B cell (primary cell): ENCODE measurements around the gene APCDD1L. TPM values are rescaled to one million over a fixed set of nuclear protein-coding genes. Genes with fewer than 3 reads are reported as not detected.

Experiments used
- ATAC-seq: fragments of 200-7000 bp; cut with Tn5 transposase; one replicate; pipeline ENCODE4 v1.10.0; 2021; ENCODE audit warnings: low read depth, mild to moderate bottlenecking, moderate number of reproducible peaks, moderate library complexity
- CTCF ChIA-PET: fragments of 350-600 bp; sonication (Branson Sonifier 250); formaldehyde crosslinking; loops from one replicate; lab custom pipeline; 2021; ENCODE audit warnings: antibody characterized with exemption, inconsistent platforms; lab: Charles Lee
- POLR2A ChIA-PET: fragments of 350-600 bp; sonication (Branson Sonifier 250); formaldehyde crosslinking; loops from one replicate; lab custom pipeline; 2021; ENCODE audit warnings: antibody characterized with exemption; lab: Charles Lee
- DNase-seq: peaks from one replicate; pipeline ENCODE4 v3.0.0; 2013
- H2AFZ ChIP-seq: 2 replicates; pipeline ENCODE4 v1.6.1; 2012; ENCODE audit warnings: mild to moderate bottlenecking, low read depth, low read length; ENCODE audit not compliant: insufficient read depth, poor library complexity, severe bottlenecking
- H3K27ac ChIP-seq, 2 donors: 1 replicate in 1 of 2; 2 replicates in 1 of 2; pipeline ENCODE4 v1.5.1; 2012 to 2013; ENCODE audit warnings: low read length in 2 of 2, mild to moderate bottlenecking in 2 of 2, moderate library complexity in 1 of 2
- H3K27me3 ChIP-seq, 4 experiments: fragments of 200-600 bp in 1 of 4; sonication (generic) in 1 of 4; replicated peaks in 1 of 4; 1 replicate in 2 of 4; 2 replicates in 2 of 4; pipeline versions ENCODE4 v1.6.1 to v1.7.0; 2013 to 2016; ENCODE audit warnings: low read length in 3 of 4, mild to moderate bottlenecking in 2 of 4, mixed read lengths in 1 of 4, moderate library complexity in 1 of 4; ENCODE audit not compliant: insufficient read depth in 4 of 4, control insufficient read depth in 3 of 4; ENCODE audit errors: control extremely low read depth in 1 of 4
- H3K36me3 ChIP-seq, 2 experiments: replicated peaks in 1 of 2; 1 replicate in 1 of 2; 2 replicates in 1 of 2; pipeline versions ENCODE4 v1.6.1 to v1.7.1; 2013; ENCODE audit warnings: low read length in 1 of 2; ENCODE audit not compliant: insufficient read depth in 2 of 2, control insufficient read depth in 1 of 2; ENCODE audit errors: control extremely low read depth in 1 of 2, extremely low read depth in 1 of 2
- H3K4me1 ChIP-seq, 2 donors: fragments of 200-600 bp in 1 of 2; sonication (generic) in 1 of 2; 1 replicate in 1 of 2; 2 replicates in 1 of 2; pipeline versions ENCODE4 v1.5.1 to v1.6.1; 2013 to 2017; ENCODE audit warnings: low read length in 2 of 2; ENCODE audit not compliant: control insufficient read depth in 2 of 2, insufficient read depth in 2 of 2
- H3K4me2 ChIP-seq: replicated peaks from 2 replicates; pipeline ENCODE3; 2012; ENCODE audit warnings: mild to moderate bottlenecking, low read depth, low read length; ENCODE audit not compliant: poor library complexity, severe bottlenecking
- H3K4me3 ChIP-seq, 5 experiments: fragments of 200-600 bp in 1 of 5; sonication (generic) in 1 of 5; 1 replicate in 3 of 5; 2 replicates in 2 of 5; pipeline versions ENCODE4 v1.5.1 to v1.7.0; 2011 to 2016; ENCODE audit warnings: low read length in 4 of 5, mild to moderate bottlenecking in 4 of 5, low read depth in 2 of 5, control low read depth in 1 of 5, moderate library complexity in 1 of 5; ENCODE audit not compliant: insufficient read depth in 1 of 5; ENCODE audit errors: control extremely low read depth in 1 of 5, extremely low read depth in 1 of 5
- H3K79me2 ChIP-seq: fragments of 200-600 bp; sonication (generic); one replicate; pipeline ENCODE4 v1.6.0; 2016; ENCODE audit warnings: low read length; ENCODE audit not compliant: control insufficient read depth, insufficient read depth
- H3K9ac ChIP-seq: fragments of 200-600 bp; sonication (generic); 2 replicates; pipeline ENCODE4 v1.6.1; 2017; ENCODE audit warnings: mild to moderate bottlenecking, low read length, moderate library complexity
- H3K9me3 ChIP-seq, 3 donors: one replicate each; pipeline versions ENCODE4 v1.6.1 to v1.7.1; 2013; ENCODE audit warnings: low read length in 2 of 3; ENCODE audit not compliant: control insufficient read depth in 2 of 3, insufficient read depth in 1 of 3; ENCODE audit errors: control extremely low read depth in 1 of 3
- H4K20me1 ChIP-seq: 2 replicates; pipeline ENCODE4 v1.6.0; 2012; ENCODE audit warnings: mild to moderate bottlenecking, low read length; ENCODE audit not compliant: insufficient read depth, control insufficient read depth, poor library complexity, severe bottlenecking
- H3K27ac Mint-ChIP-seq: one replicate; pipeline ENCODE4 v1.8.0; 2021; ENCODE audit warnings: mixed read lengths
- H3K27me3 Mint-ChIP-seq: one replicate; pipeline ENCODE4 v1.8.0; 2021; ENCODE audit warnings: mixed read lengths
- H3K4me1 Mint-ChIP-seq: one replicate; pipeline ENCODE4 v1.8.0; 2021; ENCODE audit warnings: mixed read lengths
- H3K4me3 Mint-ChIP-seq: one replicate; pipeline ENCODE4 v1.8.0; 2021; ENCODE audit warnings: mixed read lengths
- H3K9me3 Mint-ChIP-seq: one replicate; pipeline ENCODE4 v1.8.0; 2022; ENCODE audit warnings: mixed read lengths; ENCODE audit not compliant: insufficient read depth
- EZH2 ChIP-seq: IDR thresholded peaks from 2 replicates; pipeline ENCODE4 v1.6.1; 2012; ENCODE audit warnings: borderline replicate concordance, low read depth, mild to moderate bottlenecking, moderate library complexity, low read length; ENCODE audit not compliant: insufficient read depth, poor library complexity, severe bottlenecking
- WGBS: methylation state at CpG from one replicate; pipeline ENCODE4 v1.1.5; 2013; ENCODE audit warnings: missing lambda C conversion rate; ENCODE audit not compliant: insufficient coverage; 5-methylcytosine and 5-hydroxymethylcytosine counted together
- intact Hi-C: fragments of 100-400 bp; cut with micrococcal nuclease; formaldehyde crosslinking; loops from one replicate; pipeline ENCODE4 v1.10.0; 2022
- polyA plus RNA-seq: library from polyadenylated mRNA; depleted of rRNA; stranded (reverse); fragments of >200 nt; gene quantifications from 2 replicates; pipeline ENCODE4 v1.2.3, GENCODE V29; 2012
- total RNA-seq, 2 donors: library from RNA; stranded (reverse); fragments of 120-200 nt in 1 of 2; gene quantifications; 1 replicate in 1 of 2; 2 replicates in 1 of 2; pipeline versions ENCODE4 v1.2.3 to v1.2.4, GENCODE V29; 2013 to 2022
- TF ChIP-seq, protein P1 (sequence below): fragments of 200-600 bp; IDR thresholded peaks from one replicate; pipeline ENCODE4 v1.8.0; 2022; ENCODE audit warnings: antibody characterized with exemption, mild to moderate bottlenecking

APCDD1L gene
- total and polyA plus RNA-seq, 2 donors (not counting 1 experiment from before 2014, with no cell fraction given) = not detected

DNA sequence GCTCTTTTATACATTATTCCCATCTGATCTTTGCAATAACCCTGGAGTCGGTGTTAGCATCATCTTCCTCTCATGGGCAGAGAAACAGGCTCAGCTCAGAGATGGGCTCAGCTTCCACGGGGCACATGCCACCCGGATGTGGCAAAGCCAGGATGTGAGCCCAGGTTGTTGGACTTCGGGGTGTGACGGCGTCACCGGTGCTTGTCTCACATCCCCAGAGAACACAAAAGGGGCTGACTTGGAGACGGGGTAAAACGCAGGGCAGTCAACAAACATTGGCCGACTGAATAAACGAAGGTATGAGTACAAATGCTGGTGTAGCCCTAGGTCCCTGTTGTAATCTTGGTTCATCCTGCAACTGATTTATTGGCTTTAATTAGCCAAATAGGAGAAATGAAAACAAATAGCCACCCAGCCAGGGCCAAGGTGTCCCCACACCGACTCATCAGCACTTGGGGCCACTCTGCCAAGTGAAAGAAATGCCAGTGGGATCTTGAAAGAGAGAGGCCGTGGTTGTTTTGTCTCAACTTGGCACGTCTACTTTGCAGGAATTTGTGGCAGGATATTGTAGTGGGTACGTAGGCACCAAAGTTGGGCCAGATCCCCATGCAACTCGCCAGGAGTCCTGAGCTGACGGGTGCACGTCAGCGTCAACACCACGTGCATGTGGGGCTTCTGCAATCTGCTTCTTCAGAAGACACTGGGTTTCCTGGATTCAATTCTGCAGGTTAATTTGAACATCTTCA, 42.8 kb downstream of the APCDD1L start:
- Histone ChIP-seq H3K27ac (no peak overlapping the region), H3K36me3 (no peaks in the 10 kb centered on the region), H4K20me1 (no peaks in the 10 kb centered on the region), H3K79me2 (no peaks in the 10 kb centered on the region), H3K9ac (no peak overlapping the region), H3K4me3 (no peak overlapping the region), H3K4me2 (no peak overlapping the region), H3K27me3 (no peaks in the 10 kb centered on the region), H3K9me3 (peaks cover 0 to 5% (median 0%) of the 10 kb centered on the region in 3 donors), H2AFZ (no peak overlapping the region), H3K4me1 (no peaks in the 10 kb centered on the region)
- DNase-seq (no peak), ATAC-seq (no peak)
- TF ChIP-seq, protein P1, sequence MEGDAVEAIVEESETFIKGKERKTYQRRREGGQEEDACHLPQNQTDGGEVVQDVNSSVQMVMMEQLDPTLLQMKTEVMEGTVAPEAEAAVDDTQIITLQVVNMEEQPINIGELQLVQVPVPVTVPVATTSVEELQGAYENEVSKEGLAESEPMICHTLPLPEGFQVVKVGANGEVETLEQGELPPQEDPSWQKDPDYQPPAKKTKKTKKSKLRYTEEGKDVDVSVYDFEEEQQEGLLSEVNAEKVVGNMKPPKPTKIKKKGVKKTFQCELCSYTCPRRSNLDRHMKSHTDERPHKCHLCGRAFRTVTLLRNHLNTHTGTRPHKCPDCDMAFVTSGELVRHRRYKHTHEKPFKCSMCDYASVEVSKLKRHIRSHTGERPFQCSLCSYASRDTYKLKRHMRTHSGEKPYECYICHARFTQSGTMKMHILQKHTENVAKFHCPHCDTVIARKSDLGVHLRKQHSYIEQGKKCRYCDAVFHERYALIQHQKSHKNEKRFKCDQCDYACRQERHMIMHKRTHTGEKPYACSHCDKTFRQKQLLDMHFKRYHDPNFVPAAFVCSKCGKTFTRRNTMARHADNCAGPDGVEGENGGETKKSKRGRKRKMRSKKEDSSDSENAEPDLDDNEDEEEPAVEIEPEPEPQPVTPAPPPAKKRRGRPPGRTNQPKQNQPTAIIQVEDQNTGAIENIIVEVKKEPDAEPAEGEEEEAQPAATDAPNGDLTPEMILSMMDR = no peak
- Mint-ChIP-seq H3K27ac (no peak overlapping the region), H3K4me3 (no peak overlapping the region), H3K4me1 (no peaks in the 10 kb centered on the region), H3K9me3 (peaks cover 3% of the 10 kb centered on the region), H3K27me3 (peaks cover 3% of the 10 kb centered on the region)
- ChIA-PET CTCF (no interaction called here), POLR2A (no interaction called here)
- 95% methylated on average over 19 of the region's 20 CpGs for WGBS
- intact Hi-C loops = no loop called here

DNA sequence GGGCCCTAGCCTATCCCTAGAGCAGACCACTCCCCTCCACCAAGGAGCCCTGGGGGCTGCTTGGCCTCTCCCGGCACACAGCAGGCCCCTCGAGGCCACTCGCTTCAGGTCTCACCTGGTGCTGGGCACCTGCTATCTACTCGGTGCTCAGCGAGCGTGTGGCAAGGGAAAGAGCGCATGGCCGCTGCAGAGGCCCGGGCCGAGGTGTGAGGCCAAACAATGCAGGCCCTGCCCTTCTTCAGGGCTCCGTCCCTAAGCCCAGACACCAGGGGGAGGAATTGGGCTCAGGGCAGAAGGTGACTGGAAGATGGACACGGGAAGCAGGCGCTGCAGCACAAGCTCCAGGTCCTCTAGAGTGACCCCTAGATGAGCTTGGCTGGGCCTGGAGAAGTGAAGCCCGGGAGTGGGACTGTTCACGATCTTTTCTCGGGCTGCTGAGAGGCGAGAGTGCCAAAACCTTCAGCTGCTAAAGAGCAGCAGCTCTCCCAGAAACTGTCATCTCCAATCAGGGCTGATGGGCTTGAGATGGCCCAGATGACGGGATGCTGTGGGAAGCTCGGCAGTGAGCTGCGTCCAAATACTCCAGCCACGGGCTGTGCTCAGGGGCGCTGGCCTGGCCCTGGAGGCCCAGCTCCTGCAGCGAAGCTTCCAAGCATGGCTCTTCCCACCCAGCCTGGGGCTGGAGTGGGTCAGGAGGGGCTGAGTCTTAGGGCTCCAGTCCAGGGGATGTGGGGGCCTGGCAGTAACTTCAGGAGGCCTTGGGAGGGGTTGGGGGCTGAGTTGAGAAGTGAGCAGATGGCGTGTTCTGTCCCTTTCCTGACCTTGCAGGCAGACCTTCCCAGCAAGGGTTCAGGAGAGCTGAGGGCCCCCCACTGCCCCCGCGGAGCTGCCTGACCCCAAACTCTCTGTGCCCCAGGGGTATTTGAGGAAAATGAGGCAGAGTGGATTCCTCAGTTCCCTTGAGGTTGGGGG, 43.7 kb downstream of the APCDD1L start:
- CTCF ChIA-PET = no interaction called here
- Histone ChIP-seq H3K79me2 (no peaks in the 10 kb centered on the region), H3K9me3 (peaks cover 0 to 5% (median 0%) of the 10 kb centered on the region in 3 donors), H3K4me3 (no peak overlapping the region), H3K27me3 (no peaks in the 10 kb centered on the region), H3K4me1 (no peaks in the 10 kb centered on the region), H2AFZ (no peak overlapping the region), H4K20me1 (no peaks in the 10 kb centered on the region), H3K9ac (no peak overlapping the region), H3K27ac (no peak overlapping the region), H3K36me3 (no peaks in the 10 kb centered on the region), H3K4me2 (no peak overlapping the region)
- Mint-ChIP-seq H3K27me3 (peaks cover 3% of the 10 kb centered on the region), H3K4me1 (no peaks in the 10 kb centered on the region), H3K4me3 (no peak overlapping the region), H3K9me3 (no peaks in the 10 kb centered on the region), H3K27ac (no peak overlapping the region)
- no peak for TF ChIP-seq EZH2
- TF ChIP-seq, protein P1 = no peak
- WGBS = 94% methylated on average over 24 of the region's 26 CpGs
- POLR2A ChIA-PET = no interaction called here
- ATAC-seq (no peak), DNase-seq (no peak)
- intact Hi-C loops = no loop called here
